NK-92 (cell line): ENCODE measurements around the gene ABHD15.
"Not testable (repeated sequence)": the region's sequence is repeated elsewhere in the genome, so short reads cannot be mapped to it uniquely, and the experiment has no call there.

Experiments
- DNase-seq: peaks from one replicate; lab custom pipeline; 2025; ENCODE audit not compliant: unreplicated experiment; lab: John Stamatoyannopoulos, UW

ABHD15 gene

GRCh38 chr17:29571486-29571882 lies 4.6 kb upstream of the ABHD15 start:
- no peak for DNase-seq

DNA sequence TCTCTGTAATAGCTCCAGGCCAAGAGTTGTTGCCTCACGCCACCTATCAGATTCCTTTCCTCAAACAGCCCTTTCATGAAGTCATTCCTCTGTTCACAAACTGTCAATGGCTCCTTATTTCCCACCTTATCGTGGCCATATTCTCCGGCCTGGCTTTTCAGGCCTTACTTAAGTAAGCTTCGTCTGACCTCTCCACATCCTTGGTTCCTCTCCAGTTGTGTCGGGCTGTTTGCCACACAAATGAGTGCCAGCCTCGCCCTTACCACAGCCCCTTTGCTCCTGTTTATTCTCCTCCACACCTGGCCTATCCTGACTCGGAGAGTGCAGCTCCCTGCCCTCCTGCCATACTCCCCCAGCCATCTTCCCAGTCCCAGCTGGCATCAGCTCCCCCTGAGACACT lies 3.7 kb upstream of the ABHD15 start:
- no peak for DNase-seq

- no peak for DNase-seq
Observed at GRCh38 chr17:29569245-29569950, 2.6 kb upstream of the ABHD15 start.

DNA sequence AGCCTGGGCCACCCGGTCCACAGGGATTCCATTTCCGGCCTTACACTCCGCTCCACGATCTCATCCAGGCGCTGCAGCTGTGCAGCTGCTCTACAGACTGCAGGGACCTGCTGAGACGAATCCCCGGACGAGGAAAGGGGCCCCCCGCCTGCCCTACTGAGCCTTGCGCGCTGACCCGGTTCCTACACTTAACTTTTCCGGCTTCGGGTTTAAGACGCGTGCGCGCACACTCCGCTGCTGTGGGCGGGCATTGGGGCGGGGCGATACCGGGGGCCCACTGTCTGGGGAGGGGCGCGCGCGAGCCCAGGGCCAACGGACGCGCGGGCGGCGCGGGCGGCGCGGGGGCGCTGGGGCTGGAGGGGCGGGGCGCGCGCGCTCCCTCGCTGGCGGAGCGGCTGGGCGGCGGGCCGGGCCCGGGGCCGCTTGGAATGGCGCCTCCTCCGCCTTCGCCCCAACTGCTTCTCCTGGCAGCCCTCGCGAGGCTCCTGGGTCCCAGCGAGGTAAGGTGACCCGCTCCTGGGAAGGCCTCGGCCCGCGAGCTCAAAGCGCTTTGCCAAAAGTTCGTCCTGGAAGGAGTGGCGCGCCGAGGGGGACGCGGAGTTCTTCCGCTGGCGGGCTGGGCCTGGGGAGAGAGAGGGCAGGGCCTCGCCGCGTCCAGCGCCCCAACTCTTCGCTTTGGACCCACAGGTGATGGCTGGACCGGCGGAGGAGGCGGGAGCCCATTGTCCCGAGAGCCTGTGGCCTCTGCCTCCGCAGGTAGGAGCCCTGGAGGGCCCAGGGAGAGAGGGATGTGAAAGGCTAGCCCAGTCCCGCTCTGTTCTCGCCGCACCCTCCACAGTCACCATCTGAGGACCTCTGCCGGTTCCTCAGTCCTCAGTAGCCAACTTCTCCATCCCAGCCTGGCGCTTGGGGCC lies 1.8 kb upstream of the ABHD15 start, which contains the start of gene TP53I13:
TP53I13 (plus strand) TSS at position 371 of the 914 bp plus-strand sequence; CDS start at position 429, 58 bp downstream.
- no peak for DNase-seq

- no peak for DNase-seq
Observed at GRCh38 chr17:29567554-29568330, 905 bp upstream of the ABHD15 start.

- no peak for DNase-seq
Observed at GRCh38 chr17:29567304-29567553, 392 bp upstream of the ABHD15 start.

- no peak for DNase-seq
Observed at GRCh38 chr17:29565643-29566472, 979 bp downstream of the ABHD15 start.

GRCh38 chr17:29563816-29564215 lies 3.0 kb downstream of the ABHD15 start:
- DNase-seq, result no peak

DNA sequence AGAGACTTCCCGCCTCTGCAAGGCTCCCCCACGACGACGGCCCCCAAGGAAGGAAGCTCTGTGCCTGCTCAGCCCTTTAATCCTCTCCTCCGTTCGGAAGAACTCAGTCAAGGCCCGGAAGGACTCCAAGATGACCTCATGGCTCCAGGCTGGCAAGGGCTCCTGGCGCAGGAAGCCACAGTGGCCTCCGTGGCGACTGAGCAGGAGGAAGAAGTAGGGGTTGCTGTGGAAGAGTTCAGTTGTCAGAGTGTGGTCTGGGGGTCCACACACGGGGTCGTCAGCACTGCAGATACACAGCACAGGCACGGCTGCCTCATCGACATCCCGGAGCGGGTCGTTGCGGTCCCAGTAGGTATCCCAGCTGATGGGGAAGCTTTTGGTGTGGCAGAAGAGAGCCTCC lies 4.2 kb downstream of the ABHD15 start:
- no peak for DNase-seq

DNA sequence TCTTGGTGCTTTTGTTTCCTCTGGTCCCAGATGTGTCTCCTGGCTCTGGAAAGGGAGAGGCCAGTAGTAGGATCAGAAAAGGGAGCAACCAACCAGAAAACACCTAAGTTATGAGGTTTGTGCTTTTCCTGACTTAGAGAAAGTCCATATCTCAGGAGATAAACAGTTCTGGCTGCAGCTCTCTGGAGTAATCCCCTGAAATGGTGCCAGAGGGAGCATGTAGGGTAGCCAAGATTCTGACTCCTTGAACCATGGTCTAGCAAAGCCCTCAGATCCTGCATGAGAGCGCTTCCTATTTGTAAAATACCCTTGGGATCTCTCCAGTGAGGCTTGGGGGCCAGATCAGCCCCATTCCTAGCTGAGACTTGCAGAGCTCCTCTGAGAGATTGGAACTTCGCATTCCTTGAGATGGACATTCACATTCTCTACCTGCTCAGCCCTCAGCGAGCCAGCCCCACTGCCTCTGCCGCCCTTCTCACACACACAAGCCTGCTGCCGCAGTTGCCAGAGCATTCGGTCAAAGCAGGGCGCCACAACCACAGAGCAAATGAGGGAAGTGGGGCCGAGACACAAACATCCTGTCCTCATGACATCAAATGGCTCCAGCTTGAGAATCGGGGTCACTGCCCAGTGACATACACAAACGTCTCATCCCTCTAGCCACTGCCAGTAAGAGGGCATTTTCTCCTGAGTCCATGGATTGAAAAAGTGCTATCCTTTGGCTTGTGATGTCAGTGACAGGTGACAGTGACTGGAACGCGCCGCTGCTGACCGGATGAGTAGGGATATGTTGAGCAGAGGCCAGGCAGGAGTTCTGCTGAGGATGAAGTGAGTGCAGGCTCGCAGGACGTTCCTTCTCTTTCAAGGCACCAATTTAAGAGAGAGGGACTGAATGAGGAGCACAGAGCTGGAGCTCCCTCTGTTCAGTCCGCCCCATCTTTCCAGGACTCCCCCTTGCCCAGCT lies 5.0 kb downstream of the ABHD15 start:
- DNase-seq, result no peak

DNA sequence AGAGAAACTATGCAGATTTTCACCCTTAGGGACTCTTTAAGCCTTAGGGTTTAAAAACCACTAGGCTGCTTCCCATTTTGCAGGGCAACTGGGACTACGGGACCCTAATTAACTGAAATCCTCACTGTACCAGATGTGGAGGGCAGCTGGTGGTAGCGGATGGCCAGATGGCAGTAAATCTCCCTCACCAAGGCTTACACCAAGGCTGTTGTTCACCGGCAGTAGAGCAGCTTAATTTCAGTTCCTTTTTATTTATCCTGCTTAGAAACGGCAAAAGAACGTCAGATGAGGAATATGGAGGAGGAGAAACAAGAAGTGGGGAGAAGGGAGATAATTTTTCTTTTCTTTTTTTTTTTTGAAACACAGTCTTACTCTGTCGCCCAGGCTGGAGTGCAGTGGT lies 6.5 kb downstream of the ABHD15 start:
- DNase-seq, result no peak

DNA sequence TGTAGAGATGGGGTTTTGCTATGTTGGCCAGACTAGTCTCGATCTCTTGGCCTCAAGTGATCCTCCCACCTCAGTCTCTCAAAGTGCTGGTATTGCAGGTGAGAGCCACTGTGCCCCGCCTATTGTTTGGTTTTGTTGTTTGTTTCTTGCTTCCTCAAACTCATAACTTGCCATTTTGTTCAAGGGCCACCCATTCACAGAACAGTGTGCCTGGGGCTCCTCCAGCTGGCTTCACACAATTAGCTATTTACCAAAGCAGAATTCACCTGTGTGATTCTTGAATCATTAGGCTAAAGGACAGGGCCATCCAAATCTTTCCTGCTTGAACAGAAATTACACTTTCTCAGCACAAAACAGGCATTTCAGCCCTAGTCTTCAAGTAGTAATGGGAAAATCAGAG lies 7.2 kb downstream of the ABHD15 start:
- DNase-seq, result no peak

DNA sequence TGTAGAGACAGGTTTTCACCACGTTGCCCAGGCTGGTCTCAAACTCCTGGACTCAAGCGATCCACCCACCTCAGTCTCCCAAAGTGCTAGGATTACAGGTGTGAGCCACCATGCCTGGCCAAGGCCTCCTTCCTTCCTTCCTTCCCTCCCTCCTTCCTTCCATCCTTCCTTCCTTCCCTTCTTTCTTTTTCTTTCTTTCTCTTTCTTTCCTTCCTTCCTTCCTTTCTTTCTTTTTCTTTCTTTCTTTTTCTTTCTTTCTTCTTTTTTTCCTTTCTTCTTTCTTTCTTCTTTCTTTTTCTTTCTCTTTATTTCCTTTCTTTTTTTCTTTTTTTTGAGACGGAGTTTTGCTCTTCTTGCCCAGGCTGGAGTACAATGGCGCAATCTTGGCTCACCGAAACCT lies 8.7 kb downstream of the ABHD15 start:
- not testable (repeated sequence) for DNase-seq

DNA sequence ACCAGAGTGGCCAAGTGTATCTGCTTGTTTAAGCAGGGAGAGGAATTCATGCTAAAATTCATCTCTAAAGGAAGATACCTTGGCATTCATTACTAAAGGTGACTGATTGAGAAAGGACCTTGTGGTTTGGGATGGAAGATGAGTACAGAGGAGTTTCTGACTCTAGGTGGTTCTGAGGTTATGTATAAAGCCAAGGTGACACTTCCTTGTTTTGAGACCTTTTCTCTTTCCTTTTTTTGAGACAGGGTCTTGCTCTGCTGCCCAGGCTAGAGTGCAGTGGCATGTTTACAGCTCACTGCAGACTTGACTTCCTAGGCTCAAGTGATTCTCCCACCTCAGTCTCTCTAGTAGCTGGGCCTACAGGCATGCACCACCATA lies 9.1 kb downstream of the ABHD15 start:
- no peak for DNase-seq

DNA sequence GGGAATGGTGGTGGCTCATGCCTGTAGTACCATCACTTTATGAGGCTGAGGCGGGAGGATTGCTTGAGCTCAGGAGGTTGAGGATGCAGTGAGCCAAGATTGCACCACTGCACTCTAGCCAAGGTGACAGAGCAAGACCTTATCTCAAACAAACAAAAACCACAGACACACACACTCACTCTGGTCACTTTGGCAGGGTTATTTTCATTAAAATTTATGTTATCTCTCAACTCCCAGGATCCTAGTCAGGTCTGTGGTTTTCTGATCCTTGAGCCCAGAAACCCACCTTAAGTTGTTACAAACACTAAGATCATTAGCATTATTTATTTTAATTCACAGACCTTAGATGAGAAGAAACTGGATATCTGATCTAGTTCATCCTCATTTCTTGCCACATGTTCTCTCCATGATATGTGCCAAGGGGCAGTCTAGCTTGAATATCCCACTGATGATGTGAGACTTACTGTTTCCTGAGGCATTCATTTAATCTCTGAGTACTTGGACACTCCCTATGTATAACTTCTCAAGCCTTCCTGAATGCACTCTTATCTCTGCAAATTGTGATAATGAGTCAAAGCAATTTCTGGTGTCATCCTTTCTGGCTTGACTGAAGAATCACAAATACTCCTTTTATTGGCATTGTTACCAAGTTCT lies 9.6 kb downstream of the ABHD15 start:
- DNase-seq, result no peak

- DNase-seq, result no peak
Observed at GRCh38 chr17:29555840-29556239, 11.0 kb downstream of the ABHD15 start.

DNA sequence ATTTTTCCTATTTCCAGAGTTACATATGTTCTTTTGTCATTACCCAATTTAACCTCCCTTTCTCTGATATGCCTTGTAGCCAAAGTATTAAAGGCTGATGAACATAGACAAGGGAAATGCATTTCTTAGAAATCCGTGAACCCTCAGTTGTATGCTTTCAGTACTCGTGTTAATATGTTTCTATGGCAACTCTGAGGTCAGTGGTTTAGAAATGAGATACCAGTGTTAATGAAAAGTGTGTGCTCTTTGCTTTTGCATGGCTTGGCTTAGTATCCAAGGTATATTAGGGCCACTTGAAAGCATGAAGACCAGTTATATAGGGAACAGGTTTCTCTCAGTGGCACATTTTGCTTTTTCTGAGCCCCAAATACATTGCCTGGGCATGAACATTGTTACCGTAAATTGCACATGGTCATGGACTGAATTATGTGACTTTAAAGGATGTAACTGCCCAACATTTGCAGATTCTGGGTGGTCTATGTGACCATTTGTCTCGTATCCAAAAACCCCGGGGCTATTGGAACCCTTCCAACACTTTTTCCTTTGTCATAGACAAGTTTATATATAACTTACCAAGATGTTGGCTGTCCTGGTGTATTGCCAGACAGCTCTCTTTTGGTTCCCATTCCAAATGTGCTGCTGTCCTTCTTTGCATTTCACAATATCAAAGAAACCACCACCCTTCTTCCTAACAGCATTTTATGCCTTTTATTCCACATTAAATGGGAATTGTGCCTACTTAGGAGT lies 17.5 kb downstream of the ABHD15 start:
- no peak for DNase-seq

GRCh38 chr17:29546830-29547229 lies 20.0 kb downstream of the ABHD15 start:
- no peak for DNase-seq

DNA sequence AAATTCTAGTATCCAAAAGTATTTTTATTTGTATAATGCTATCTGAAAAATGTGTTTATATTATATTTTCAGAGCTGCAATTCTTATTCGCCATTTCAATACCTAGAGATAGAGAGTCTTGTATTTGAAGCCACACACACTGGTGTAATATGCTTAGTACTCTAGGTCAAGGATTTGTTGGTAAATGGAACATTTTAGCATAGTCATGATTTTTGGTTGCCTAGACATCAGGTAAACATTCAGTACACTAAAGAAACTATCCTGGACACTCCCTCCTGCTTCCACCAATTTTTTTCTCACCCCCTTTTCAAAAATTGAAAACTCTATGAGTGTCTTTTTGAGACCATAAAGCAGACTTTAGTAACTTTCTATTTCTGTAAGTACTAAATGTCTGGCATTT lies 20.8 kb downstream of the ABHD15 start:
- no peak for DNase-seq
